Measurements from ENCODE around the gene ERCC4.
A peak's percentile ranks its signal among the peaks of the same experiment; 100 is the strongest.

The ERCC4 gene

DNA sequence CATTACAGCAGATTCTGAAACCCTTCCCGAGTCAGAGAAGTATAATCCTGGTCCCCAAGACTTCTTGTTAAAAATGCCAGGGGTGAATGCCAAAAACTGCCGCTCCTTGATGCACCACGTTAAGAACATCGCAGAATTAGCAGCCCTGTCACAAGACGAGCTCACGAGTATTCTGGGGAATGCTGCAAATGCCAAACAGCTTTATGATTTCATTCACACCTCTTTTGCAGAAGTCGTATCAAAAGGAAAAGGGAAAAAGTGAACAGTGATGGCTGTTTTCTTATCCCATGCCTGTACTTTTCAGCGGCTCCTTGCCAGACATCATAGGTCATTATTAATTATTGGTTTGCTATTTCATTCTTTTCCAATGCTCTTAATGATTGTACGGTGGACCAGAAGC lies 28.1 kb downstream of the ERCC4 start:
- no peak overlapping the region for H3K9ac ChIP-seq (ENCODE audit: low read depth, low read length)
- peaks cover 6% of the 10 kb centered on the region; the same call in 1 of the 2 replicates for H3K36me3 ChIP-seq (ENCODE audit: insufficient read depth, low read length)
- no peaks in the 10 kb centered on the region for H3K4me1 ChIP-seq (ENCODE audit: insufficient read depth, low read length)
- no peaks in the 10 kb centered on the region for H3K9me3 ChIP-seq (ENCODE audit: control insufficient read depth, insufficient read depth, low read length)

DNA sequence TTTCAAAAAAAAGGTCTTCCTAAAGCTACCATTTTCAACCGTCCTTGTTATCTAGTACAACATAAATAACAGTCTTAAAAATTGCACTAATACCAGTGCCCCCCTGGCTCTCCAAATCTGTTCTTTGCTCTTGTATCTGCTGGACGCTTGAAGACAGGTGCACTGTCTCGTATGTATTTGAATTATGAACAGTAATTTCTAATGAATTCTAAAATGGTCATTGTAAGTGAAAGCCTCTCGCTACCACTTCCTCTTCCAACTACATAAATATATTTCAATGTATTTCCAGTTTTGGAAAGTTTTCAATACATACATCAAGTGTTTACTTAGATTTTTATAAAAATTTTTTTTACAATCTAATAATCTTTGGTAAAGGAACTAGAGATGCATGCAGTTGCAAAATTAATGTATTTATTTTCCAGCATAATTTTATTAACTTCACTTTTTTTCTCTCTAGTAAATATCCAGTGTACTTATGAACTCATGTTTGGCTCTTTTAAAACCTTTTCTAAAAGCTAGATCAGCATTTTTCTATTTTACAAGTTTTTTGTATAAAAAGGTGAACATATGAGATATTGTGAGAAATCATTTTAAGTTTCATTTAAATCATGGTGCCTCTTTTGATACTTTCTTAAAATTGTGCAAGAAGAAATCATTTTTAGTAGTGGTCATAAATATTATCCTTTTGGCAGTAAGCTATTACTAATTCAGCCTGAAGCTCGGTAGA lies 31.0 kb downstream of the ERCC4 start:
- no peaks in the 10 kb centered on the region for H3K9me3 ChIP-seq (ENCODE audit: control insufficient read depth, insufficient read depth, low read length)
- H3K4me1 ChIP-seq (ENCODE audit: insufficient read depth, low read length): no peaks in the 10 kb centered on the region
- peaks cover 4% of the 10 kb centered on the region; the same call in 1 of the 2 replicates for H3K36me3 ChIP-seq (ENCODE audit: insufficient read depth, low read length)
- H3K9ac ChIP-seq (ENCODE audit: low read depth, low read length): no peak overlapping the region

DNA sequence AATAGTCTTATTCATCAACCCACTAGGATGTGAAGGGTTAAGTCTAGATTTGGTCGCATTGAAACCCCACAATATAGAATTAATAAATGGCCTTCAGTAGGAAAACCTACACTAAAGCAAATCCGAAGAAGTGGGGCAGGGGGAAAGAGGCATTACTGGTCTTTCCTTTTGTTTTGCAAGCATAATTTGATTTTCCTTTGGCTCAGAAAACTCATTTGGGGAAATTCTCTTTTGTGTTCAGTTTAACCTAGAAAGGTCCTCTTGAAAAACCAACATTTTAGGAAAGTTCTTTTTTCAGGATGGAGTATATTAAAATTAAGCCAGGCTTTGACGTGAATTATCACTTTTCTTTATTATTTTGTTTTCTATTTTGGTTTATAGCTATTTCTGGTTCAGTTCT lies 31.7 kb downstream of the ERCC4 start:
- H3K36me3 ChIP-seq (ENCODE audit: insufficient read depth, low read length): no peaks in the 10 kb centered on the region
- H3K9ac ChIP-seq (ENCODE audit: low read depth, low read length): no peak overlapping the region
- H3K9me3 ChIP-seq (ENCODE audit: control insufficient read depth, insufficient read depth, low read length): no peaks in the 10 kb centered on the region
- peaks cover 5% of the 10 kb centered on the region for H3K4me1 ChIP-seq (ENCODE audit: insufficient read depth, low read length)

DNA sequence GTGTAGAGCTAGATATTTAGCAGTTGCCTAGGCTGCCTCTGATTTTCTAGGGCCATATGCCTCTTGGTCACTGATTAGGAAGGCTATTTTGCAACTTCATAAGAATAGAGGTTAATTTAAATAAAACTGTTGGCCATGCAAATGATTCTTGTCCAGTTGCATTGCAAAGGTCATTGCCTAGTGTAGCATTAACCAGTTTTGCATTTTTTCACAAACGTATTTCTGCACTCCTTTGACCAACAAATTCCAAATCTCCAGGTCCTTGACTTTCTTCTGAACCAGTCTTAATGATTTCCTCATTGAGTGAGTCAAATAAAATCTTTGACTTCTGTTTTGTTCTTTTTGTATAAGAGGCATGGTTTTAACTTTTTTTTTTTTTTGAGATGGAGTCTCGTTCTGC lies 33.5 kb downstream of the ERCC4 start:
- Histone ChIP-seq H3K9ac (ENCODE audit: low read depth, low read length) (no peak overlapping the region), H3K36me3 (ENCODE audit: insufficient read depth, low read length) (no peaks in the 10 kb centered on the region), H3K4me1 (ENCODE audit: insufficient read depth, low read length) (peaks cover 21% of the 10 kb centered on the region), H3K9me3 (ENCODE audit: control insufficient read depth, insufficient read depth, low read length) (no peaks in the 10 kb centered on the region)

DNA sequence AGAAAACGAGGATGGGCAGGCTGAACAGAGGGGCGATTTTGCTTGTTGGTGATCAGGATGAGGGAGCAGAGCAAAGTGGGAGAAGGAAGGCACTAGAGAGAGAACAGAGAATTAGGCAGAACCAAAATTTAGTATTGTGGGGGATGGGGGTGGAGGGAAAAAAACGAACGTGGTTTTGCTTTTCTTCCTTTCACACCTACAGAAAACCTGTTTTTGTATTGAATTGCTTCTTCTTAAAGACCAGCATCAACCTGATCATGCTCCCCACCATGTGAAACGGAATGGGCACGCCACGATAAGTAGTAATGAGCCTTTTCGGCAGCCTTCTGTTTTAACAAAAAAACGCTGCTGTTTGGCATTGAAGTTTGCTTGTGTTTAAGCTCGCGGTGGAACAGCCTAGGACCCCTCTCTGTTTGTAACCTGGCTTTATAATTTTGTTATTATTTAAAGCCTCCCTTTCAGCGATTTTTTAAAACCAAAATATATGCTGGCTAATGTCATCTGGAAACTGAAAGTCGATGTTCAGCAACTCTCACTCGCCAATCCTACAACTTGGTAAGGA lies 36.8 kb downstream of the ERCC4 start:
- Histone ChIP-seq H3K36me3 (ENCODE audit: insufficient read depth, low read length) (no peaks in the 10 kb centered on the region), H3K9ac (ENCODE audit: low read depth, low read length) (peak overlapping the region; percentile 24), H3K9me3 (ENCODE audit: control insufficient read depth, insufficient read depth, low read length) (no peaks in the 10 kb centered on the region), H3K4me1 (ENCODE audit: insufficient read depth, low read length) (peaks cover 24% of the 10 kb centered on the region)

DNA sequence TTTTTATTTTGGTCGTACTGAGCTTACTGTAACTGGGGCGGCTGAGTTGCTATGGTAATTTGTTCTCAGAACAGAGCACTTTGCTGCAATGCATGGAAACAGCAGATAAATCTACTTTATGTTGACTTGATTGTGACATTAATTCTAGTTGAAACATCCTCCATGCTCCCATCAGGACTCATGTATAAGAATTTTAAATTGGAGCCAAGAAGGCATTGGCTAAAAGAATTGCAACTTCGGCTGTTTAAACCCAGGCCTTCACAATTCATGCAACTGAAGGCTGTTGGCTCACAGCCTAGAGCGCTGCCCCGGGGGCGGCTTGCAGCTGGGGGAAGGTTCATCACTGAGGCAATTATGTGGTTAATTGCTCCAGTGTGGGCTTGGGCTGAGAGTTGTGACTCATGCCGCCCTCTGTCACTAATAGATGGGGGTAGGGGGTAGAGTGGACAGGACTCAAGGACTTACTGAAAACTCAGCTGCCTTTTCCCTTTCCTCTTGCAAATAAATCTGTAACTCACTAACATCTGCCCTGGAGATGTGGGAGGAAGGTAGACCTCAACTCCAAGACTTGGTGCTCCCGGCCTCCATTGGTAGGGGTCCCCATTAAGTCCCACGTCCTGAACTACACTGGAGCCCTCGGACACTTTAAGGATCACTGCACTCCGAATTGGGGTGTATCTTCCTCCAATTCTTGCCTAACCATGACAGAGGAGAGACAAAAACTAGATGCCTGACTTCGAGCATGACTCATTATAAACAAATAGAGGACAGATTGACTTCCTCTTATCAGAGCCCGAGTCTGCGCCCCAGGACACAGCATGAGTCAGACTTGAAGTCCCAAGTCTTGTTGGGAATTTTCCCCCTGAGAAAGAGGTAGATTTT lies 37.5 kb downstream of the ERCC4 start:
- Histone ChIP-seq H3K9me3 (ENCODE audit: control insufficient read depth, insufficient read depth, low read length) (no peaks in the 10 kb centered on the region), H3K9ac (ENCODE audit: low read depth, low read length) (peak overlapping the region; percentile 42), H3K36me3 (ENCODE audit: insufficient read depth, low read length) (no peaks in the 10 kb centered on the region), H3K4me1 (ENCODE audit: insufficient read depth, low read length) (peaks cover 24% of the 10 kb centered on the region)

DNA sequence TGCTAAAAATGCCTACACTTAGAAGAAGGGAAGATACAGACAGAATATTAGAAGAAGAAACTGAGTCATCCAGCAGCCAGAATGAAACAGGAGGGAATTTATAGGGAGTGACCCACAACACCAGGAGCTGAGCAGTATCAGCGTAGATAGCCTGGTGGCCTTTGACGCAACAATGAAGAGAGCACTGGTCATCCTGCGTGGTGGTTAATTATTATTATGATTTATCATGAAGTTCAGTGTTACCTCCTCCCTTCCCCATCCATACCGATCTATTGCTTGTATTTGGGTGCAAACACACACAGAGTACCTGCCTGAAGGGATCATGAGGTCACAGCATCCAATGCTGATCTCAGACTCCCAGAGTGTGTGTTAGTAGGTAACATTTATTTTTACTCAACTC lies 38.5 kb downstream of the ERCC4 start:
- no peak overlapping the region for H3K9ac ChIP-seq (ENCODE audit: low read depth, low read length)
- H3K9me3 ChIP-seq (ENCODE audit: control insufficient read depth, insufficient read depth, low read length): no peaks in the 10 kb centered on the region
- H3K4me1 ChIP-seq (ENCODE audit: insufficient read depth, low read length): peaks cover 24% of the 10 kb centered on the region
- H3K36me3 ChIP-seq (ENCODE audit: insufficient read depth, low read length): no peaks in the 10 kb centered on the region

DNA sequence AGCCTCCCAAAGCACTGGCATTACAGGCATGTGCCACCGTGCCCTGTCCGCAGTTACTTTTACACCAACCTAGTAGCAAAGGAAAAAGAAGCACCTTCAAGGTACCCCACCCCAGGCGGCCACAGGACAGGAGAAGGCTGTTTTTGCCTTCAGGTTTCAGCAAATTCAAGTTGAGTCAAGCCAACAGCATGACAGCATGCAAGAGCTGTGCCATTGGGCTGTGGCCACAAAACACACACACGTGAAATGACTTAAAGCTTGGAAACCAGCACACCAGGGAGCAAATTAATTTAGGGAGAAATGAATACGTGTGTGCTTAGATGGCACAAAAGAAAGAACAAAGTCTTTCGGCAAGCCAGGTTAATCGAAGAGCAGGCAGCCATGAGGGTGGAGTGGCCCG lies 39.7 kb downstream of the ERCC4 start:
- Histone ChIP-seq H3K9me3 (ENCODE audit: control insufficient read depth, insufficient read depth, low read length) (no peaks in the 10 kb centered on the region), H3K4me1 (ENCODE audit: insufficient read depth, low read length) (peaks cover 24% of the 10 kb centered on the region), H3K9ac (ENCODE audit: low read depth, low read length) (no peak overlapping the region), H3K36me3 (ENCODE audit: insufficient read depth, low read length) (no peaks in the 10 kb centered on the region)

DNA sequence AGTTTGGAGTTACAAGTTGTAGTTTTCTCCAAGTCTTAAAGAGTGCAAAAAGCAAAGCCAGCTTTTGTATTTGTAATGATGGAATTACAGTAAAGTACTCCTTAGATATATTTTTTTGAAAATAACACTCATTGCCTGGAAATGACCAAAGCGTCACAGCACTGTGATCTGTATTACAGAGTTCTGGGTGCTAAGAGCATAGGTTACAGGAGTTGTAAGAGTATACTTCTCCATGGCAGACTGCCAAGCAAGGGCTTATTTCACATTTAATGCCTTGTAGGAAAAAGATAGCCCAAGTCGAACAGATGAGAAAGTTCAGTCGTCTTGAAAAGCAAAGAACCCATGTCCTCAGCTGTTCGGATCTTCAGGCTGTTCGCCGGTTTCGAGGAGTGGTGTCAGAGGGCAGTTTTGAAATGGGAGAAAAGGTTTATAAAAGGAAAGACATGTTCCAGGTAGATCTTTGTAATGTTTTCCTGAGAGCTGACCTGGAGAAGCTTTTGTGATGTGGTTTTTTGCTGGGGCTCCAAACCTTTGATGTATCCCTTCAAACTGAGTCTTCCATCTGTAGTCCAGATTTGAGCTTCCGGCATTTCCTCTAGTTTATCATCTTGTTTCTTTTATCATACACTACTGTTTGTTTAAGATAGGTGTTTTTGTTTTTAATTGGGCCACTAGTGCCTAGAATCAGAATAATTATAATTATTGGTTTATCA lies 41.3 kb downstream of the ERCC4 start:
- peaks cover 23% of the 10 kb centered on the region for H3K4me1 ChIP-seq (ENCODE audit: insufficient read depth, low read length)
- no peak overlapping the region for H3K9ac ChIP-seq (ENCODE audit: low read depth, low read length)
- H3K9me3 ChIP-seq (ENCODE audit: control insufficient read depth, insufficient read depth, low read length): no peaks in the 10 kb centered on the region
- no peaks in the 10 kb centered on the region for H3K36me3 ChIP-seq (ENCODE audit: insufficient read depth, low read length)

DNA sequence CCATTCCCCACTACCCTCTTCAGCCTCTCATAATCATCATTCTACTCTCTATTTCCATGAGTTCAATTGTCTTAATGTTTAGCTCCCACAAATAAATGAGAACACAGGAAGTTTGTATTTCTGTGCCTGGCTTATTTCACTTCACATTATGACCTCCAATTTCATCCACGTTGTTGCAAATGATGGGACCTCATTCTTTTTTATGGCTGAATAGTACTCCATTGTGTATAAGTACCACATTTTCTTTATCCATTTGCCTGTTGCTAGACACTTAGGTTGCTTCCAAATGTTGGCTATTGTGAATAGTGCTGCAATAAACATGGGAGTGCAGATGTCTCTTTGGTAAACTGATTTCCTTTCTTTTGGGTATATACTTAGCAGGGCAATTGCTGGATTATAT lies 42.3 kb downstream of the ERCC4 start:
- no peak overlapping the region for H3K9ac ChIP-seq (ENCODE audit: low read depth, low read length)
- peaks cover 13% of the 10 kb centered on the region for H3K4me1 ChIP-seq (ENCODE audit: insufficient read depth, low read length)
- no peaks in the 10 kb centered on the region for H3K36me3 ChIP-seq (ENCODE audit: insufficient read depth, low read length)
- no peaks in the 10 kb centered on the region for H3K9me3 ChIP-seq (ENCODE audit: control insufficient read depth, insufficient read depth, low read length)

DNA sequence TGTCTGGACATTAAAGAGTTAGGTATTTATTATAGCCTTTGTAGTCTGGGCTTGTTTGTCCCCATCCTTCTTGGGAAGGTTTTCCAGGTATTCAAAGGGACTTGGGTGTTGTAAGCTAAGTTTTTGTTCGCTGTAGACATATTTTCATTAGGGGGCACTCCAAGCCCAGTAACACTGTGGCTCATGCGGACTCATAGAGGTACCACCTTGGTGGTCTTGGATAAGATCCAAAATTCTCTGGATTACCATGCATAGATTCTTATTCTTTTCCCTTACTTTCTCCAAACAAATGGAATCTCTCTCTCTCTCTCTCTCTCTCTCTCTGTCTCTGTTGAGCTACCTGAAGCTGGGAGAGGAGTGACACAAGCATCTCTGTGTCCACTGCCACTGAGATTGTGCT lies 48.9 kb downstream of the ERCC4 start:
- H3K9me3 ChIP-seq (ENCODE audit: control insufficient read depth, insufficient read depth, low read length): no peaks in the 10 kb centered on the region; the same call in 1 of the 2 replicates
- no peak overlapping the region for H3K9ac ChIP-seq (ENCODE audit: low read depth, low read length)

DNA sequence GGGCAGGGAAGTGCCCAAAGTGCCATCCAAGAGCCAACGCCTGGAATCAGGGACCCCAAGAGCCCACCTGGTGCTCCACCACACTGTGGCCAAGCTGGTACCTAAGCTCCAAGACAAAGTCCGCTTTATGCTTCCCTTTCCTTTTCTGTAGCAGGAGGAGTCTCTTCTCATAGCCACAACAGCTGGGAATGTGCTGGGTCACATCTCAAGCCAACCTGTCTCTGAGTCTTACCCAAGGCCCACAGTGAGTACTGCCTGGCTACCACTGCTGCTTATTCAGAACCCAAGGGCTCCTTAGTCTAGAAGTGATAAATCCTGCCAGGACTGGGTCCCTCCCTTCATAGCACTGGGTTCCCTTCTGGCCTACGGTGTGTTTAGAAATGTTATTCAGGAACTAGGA lies 49.8 kb downstream of the ERCC4 start:
- no peaks in the 10 kb centered on the region for H3K36me3 ChIP-seq (ENCODE audit: insufficient read depth, low read length)
- no peak overlapping the region for H3K9ac ChIP-seq (ENCODE audit: low read depth, low read length)
- H3K9me3 ChIP-seq (ENCODE audit: control insufficient read depth, insufficient read depth, low read length): no peaks in the 10 kb centered on the region; the same call in 1 of the 2 replicates
- no peaks in the 10 kb centered on the region for H3K4me1 ChIP-seq (ENCODE audit: insufficient read depth, low read length)

More for the DNA sequence above, 48.9 kb downstream of the ERCC4 start:
- no peaks in the 10 kb centered on the region for H3K4me1 ChIP-seq (ENCODE audit: insufficient read depth, low read length)
- H3K36me3 ChIP-seq (ENCODE audit: insufficient read depth, low read length): no peaks in the 10 kb centered on the region

DNA sequence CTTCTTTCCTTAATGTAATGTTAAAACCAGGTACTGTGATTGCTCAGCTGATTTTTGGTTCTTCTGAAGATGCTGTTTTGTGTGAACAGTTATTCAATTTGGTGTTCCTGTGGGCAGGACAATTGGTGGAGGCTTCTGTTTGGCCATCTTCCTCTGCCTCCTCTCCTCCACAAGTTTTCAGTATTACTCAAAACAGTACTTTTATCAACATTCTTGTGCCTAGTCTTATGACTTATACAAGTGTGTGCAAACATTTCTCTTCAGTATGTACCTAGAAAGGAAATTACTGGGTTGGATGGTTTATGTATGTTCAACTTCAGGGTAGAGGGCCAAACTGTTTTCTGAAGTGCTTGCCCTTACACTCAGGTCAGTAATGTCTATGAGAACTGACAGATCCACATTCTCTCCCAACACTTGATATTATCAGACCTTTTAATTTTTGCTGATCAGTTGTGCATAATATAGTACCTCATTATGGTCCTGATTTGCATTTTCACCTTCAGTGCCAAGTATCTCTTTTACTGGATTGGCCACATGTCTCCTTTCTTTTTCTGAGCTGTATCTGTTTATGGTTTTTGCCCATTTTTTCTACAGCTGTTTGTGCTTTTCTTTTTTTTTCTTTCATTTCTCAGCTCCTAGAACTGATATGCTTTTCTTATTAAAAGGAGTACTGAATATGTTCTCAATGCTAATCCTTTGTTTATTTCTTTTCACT lies 50.9 kb downstream of the ERCC4 start:
- Histone ChIP-seq H3K36me3 (ENCODE audit: insufficient read depth, low read length) (no peaks in the 10 kb centered on the region), H3K9ac (ENCODE audit: low read depth, low read length) (no peak overlapping the region), H3K4me1 (ENCODE audit: insufficient read depth, low read length) (no peaks in the 10 kb centered on the region), H3K9me3 (ENCODE audit: control insufficient read depth, insufficient read depth, low read length) (no peaks in the 10 kb centered on the region; the same call in 1 of the 2 replicates)
